ENCODE results near the gene KCNQ5.

DNA sequence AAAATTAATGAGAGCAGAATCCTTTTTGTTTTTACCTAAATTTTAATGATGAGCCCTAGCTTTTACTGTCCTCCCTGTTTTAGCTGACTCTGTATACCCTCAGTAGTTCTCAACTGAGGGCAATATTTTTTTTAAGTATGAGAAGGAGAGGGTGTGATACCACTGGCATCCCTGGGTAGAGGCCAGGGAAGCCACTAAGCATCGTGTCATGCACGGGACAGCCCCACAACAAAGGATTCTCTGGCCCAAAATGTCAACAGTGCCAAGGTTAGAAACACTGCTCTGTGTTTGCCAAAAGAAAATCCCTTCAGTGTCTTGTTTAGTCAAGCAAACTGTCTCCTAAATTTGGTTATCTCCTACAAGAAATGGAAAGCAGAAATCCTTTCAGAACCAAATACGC, 210.4 kb downstream of the KCNQ5 start:
- TF ChIP-seq, protein P1, sequence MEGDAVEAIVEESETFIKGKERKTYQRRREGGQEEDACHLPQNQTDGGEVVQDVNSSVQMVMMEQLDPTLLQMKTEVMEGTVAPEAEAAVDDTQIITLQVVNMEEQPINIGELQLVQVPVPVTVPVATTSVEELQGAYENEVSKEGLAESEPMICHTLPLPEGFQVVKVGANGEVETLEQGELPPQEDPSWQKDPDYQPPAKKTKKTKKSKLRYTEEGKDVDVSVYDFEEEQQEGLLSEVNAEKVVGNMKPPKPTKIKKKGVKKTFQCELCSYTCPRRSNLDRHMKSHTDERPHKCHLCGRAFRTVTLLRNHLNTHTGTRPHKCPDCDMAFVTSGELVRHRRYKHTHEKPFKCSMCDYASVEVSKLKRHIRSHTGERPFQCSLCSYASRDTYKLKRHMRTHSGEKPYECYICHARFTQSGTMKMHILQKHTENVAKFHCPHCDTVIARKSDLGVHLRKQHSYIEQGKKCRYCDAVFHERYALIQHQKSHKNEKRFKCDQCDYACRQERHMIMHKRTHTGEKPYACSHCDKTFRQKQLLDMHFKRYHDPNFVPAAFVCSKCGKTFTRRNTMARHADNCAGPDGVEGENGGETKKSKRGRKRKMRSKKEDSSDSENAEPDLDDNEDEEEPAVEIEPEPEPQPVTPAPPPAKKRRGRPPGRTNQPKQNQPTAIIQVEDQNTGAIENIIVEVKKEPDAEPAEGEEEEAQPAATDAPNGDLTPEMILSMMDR (IDR thresholded peaks at IDR 0.05) = no peak
- no peak for TF ChIP-seq POLR2A (IDR thresholded peaks at IDR 0.05)
